ENCODE results near the gene SGSM1. TPM values are rescaled to one million over a fixed set of nuclear protein-coding genes. Genes with fewer than 3 reads are reported as not detected.

SGSM1 gene, protein sequence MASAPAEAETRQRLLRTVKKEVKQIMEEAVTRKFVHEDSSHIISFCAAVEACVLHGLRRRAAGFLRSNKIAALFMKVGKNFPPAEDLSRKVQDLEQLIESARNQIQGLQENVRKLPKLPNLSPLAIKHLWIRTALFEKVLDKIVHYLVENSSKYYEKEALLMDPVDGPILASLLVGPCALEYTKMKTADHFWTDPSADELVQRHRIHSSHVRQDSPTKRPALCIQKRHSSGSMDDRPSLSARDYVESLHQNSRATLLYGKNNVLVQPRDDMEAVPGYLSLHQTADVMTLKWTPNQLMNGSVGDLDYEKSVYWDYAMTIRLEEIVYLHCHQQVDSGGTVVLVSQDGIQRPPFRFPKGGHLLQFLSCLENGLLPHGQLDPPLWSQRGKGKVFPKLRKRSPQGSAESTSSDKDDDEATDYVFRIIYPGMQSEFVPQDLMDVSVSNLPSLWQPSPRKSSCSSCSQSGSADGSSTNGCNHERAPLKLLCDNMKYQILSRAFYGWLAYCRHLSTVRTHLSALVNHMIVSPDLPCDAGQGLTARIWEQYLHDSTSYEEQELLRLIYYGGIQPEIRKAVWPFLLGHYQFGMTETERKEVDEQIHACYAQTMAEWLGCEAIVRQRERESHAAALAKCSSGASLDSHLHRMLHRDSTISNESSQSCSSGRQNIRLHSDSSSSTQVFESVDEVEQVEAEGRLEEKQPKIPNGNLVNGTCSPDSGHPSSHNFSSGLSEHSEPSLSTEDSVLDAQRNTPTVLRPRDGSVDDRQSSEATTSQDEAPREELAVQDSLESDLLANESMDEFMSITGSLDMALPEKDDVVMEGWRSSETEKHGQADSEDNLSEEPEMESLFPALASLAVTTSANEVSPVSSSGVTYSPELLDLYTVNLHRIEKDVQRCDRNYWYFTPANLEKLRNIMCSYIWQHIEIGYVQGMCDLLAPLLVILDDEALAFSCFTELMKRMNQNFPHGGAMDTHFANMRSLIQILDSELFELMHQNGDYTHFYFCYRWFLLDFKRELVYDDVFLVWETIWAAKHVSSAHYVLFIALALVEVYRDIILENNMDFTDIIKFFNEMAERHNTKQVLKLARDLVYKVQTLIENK
- 1 to 10 TPM; 1.7 to 6.3 (median 3.7) TPM for total RNA-seq

DNA sequence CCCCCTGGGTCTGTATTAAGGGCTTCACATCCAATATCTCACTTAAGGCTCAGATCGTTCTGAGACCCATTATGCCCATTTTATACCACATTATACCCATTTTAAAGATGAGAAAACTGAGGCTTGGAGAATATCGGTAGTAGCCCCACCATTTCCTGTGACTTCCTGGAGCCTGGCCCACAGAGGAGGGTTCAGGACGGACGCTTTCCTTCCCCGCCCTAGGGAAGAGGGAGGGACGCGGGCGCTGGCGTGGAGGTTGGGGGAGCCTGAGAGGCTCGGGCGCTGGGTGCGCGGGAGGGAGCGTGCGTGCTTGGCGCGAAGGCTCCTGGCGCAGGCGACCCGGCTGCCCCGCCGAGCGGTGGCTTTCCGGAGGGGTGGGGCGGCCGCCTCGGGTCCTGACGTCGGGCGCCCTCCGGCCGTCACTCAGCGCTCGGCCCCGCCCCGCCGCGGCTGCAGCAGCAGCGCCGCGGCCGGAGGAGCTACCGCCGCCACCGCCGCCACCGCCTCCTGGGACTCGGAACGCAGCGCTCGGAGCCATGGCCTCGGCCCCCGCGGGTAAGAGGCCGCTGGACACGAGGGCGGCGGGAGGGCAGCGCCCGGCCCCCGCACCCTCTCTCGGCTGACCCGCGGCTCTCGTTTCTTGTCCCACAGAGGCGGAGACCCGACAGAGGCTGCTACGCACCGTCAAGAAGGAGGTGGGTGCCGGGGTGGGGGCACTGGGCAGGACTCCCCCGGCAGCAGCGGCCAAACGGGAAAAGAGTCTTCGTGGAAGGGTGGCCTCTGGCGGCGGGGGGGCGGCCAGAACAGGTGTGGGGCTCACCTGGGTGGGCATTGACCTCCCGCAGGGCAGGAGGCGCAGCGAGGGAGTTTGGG is at the start of gene SGSM1:
SGSM1 (plus strand) TSS at position 422 of the 873 bp plus-strand sequence; CDS start at position 537, 115 bp downstream.
- TF ChIP-seq EP300 (IDR thresholded peaks at IDR 0.05) (no peak), POLR2AphosphoS5 (IDR thresholded peaks at IDR 0.05) (peak in 1 of 3 donors; percentile 69)
- no peaks in the 10 kb centered on the region for H3K36me3 ChIP-seq
- no peaks in the 10 kb centered on the region for H3K27me3 ChIP-seq
- DNase-seq (ENCODE audit: low spot score in 2 of 2), result peak in 1 of 2 donors; percentile 78
- no peaks in the 10 kb centered on the region for H3K9me3 ChIP-seq
- 3% methylated on average over 23 of the region's 80 CpGs for WGBS
- H3K4me3 ChIP-seq, result peak within 1 kb of the TSS; percentile 56
- H3K27ac ChIP-seq, result no peak within 1 kb of the TSS
- H3K4me1 ChIP-seq, result peaks cover 14% of the 10 kb centered on the region

DNA sequence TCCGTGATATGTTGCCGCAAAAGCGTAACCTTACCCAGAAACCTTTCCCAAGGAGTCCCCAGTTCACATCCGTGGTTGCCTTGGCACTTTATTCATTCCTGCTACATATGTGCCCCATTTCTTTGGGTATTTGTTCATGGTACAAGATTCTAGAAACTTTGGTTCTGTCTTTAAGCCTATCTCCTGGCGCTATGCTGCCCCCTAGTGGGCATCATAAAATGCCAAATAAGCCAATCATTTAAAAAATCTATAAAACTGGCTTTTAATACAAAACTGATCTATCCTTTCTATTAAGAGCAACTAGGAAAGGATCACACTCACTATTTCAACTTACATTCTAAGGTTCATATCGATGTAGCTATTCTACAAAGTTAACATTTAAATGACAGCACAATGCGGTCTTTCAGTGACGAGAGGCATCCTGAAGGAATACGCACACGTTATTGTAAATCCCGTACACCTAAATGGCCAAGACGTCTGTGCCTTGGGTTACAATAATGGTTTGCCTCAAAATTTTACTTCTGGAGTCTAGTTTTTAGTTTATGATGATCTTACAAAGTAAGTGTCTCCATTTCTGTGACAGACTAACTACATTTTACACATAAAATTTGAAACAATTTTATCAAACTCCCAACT is 47.7 kb upstream of the SGSM1 start:
- DNase-seq (ENCODE audit: low spot score in 2 of 2), result no peak
- Histone ChIP-seq H3K4me1 (no peaks in the 10 kb centered on the region), H3K4me3 (no peak overlapping the region), H3K36me3 (no peaks in the 10 kb centered on the region), H3K9me3 (no peaks in the 10 kb centered on the region), H3K27ac (no peak overlapping the region), H3K27me3 (peaks cover 9% of the 10 kb centered on the region)
- WGBS, result 58% methylated on average over 12 of the region's 12 CpGs
- no peak for TF ChIP-seq EP300 (IDR thresholded peaks at IDR 0.05)
- TF ChIP-seq, protein P1, sequence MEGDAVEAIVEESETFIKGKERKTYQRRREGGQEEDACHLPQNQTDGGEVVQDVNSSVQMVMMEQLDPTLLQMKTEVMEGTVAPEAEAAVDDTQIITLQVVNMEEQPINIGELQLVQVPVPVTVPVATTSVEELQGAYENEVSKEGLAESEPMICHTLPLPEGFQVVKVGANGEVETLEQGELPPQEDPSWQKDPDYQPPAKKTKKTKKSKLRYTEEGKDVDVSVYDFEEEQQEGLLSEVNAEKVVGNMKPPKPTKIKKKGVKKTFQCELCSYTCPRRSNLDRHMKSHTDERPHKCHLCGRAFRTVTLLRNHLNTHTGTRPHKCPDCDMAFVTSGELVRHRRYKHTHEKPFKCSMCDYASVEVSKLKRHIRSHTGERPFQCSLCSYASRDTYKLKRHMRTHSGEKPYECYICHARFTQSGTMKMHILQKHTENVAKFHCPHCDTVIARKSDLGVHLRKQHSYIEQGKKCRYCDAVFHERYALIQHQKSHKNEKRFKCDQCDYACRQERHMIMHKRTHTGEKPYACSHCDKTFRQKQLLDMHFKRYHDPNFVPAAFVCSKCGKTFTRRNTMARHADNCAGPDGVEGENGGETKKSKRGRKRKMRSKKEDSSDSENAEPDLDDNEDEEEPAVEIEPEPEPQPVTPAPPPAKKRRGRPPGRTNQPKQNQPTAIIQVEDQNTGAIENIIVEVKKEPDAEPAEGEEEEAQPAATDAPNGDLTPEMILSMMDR (IDR thresholded peaks at IDR 0.05), result peak; percentile 68 to 73

DNA sequence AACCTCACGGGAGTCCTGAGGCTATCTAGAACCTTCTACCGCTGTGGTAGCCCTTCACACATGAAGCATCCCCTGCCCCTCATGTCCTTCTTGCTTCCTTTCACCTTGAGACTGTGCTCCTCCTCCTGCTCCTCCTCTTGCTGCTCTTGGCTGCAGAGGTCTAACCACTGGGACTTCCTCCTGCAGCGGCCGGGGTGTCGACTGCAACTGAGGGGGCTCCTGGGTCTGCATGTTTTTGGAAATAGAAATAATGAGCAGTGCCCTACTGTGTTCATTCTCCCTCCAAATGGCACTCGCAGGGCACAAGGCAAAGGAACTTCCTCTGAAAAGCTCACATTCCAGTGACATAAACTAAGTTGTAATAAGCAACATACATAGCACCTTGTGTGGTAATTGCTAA is 46.2 kb upstream of the SGSM1 start:
- no peaks in the 10 kb centered on the region for H3K9me3 ChIP-seq
- no peak overlapping the region for H3K27ac ChIP-seq
- TF ChIP-seq POLR2AphosphoS5 (IDR thresholded peaks at IDR 0.05) (no peak), POLR2A (IDR thresholded peaks at IDR 0.05) (no peak), EP300 (IDR thresholded peaks at IDR 0.05) (no peak)
- TF ChIP-seq, protein P1 (IDR thresholded peaks at IDR 0.05), result no peak
- H3K4me1 ChIP-seq, result no peaks in the 10 kb centered on the region
- peaks cover 17% of the 10 kb centered on the region for H3K27me3 ChIP-seq
- WGBS, result 76% methylated on average over 6 of the region's 6 CpGs
- no peak overlapping the region for H3K4me3 ChIP-seq
- no peak for DNase-seq (ENCODE audit: low spot score in 2 of 2)
- H3K36me3 ChIP-seq, result no peaks in the 10 kb centered on the region

DNA sequence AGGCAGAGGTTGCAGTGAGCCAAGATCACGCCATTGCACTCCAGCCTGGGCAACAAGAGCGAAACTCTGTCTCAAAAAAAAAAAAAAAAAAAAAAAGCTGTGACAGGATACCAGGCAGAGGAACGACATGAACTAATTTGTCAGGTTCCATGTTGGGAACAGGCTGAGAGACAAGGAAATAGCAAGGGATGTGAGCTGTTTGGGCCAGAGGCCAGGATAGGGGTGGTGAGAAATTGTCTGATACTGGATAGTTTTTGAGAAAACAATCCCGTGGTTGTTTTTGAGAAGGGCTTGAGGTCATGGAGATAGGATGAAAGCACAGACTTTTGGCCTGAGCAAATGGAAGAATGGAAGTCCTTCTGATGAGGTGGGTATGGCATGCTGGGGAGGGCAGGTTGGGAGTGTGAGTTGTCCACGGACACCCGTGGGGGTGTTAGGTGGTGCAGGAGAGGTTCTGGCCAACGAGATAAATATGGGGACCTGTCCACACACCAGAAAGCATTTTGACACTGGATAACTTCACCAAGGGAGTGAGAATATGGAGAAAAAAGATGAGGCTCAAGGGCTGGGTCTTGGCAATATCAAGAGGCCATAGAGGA is 45.2 kb upstream of the SGSM1 start:
- no peak for DNase-seq (ENCODE audit: low spot score in 2 of 2)
- H3K4me3 ChIP-seq, result no peak overlapping the region
- TF ChIP-seq POLR2A (IDR thresholded peaks at IDR 0.05), result no peak
- TF ChIP-seq, protein P1 (IDR thresholded peaks at IDR 0.05), result no peak
- no peak for TF ChIP-seq POLR2AphosphoS5 (IDR thresholded peaks at IDR 0.05)
- TF ChIP-seq EP300 (IDR thresholded peaks at IDR 0.05), result no peak
- WGBS, result 74% methylated on average over 6 of the region's 7 CpGs
- H3K36me3 ChIP-seq, result no peaks in the 10 kb centered on the region
- no peaks in the 10 kb centered on the region for H3K9me3 ChIP-seq
- peaks cover 17% of the 10 kb centered on the region for H3K27me3 ChIP-seq
- H3K4me1 ChIP-seq, result no peaks in the 10 kb centered on the region
- H3K27ac ChIP-seq, result no peak overlapping the region

All from suprapubic skin (tissue), 4 donors.